OCI-M1 (cell line): ENCODE results near the gene MSMP.

Experiments used
- DNase-seq: peaks from one replicate; lab custom pipeline; 2025; lab: John Stamatoyannopoulos, UW

MSMP gene

GRCh38 chr9:35723426-35723825, 30.6 kb downstream of the MSMP start:
- no peak for DNase-seq

- DNase-seq, result no peak
Measured at GRCh38 chr9:35719546-35719945, 34.5 kb downstream of the MSMP start.

GRCh38 chr9:35718721-35719511, 35.2 kb downstream of the MSMP start:
- no peak for DNase-seq

GRCh38 chr9:35717132-35717870, 36.8 kb downstream of the MSMP start:
- no peak for DNase-seq

GRCh38 chr9:35716230-35716629, 37.8 kb downstream of the MSMP start:
- DNase-seq, result no peak

- no peak for DNase-seq
Measured at GRCh38 chr9:35714579-35715252, 39.4 kb downstream of the MSMP start.

GRCh38 chr9:35714123-35714522, 40.0 kb downstream of the MSMP start:
- DNase-seq, result no peak

- DNase-seq, result no peak
Measured at GRCh38 chr9:35713578-35713977, 40.5 kb downstream of the MSMP start.

- DNase-seq, result no peak
Measured at GRCh38 chr9:35712762-35713400, 41.2 kb downstream of the MSMP start.

GRCh38 chr9:35711501-35712428, 42.3 kb downstream of the MSMP start:
- no peak for DNase-seq

- no peak for DNase-seq
Measured at GRCh38 chr9:35710818-35711500, 43.1 kb downstream of the MSMP start.

GRCh38 chr9:35708146-35708545, 45.9 kb downstream of the MSMP start:
- DNase-seq, result no peak

- DNase-seq, result no peak
Measured at GRCh38 chr9:35706951-35707350, 47.1 kb downstream of the MSMP start.

GRCh38 chr9:35705836-35706430, 48.1 kb downstream of the MSMP start:
- DNase-seq, result no peak

- DNase-seq, result no peak
Measured at GRCh38 chr9:35705372-35705771, 48.7 kb downstream of the MSMP start.

GRCh38 chr9:35703906-35704672, 50.0 kb downstream of the MSMP start:
- DNase-seq, result no peak
